GM18870 (cell line): ENCODE measurements around the gene SLX4IP.
"Not testable (repeated sequence)": the region's sequence is repeated elsewhere in the genome, so short reads cannot be mapped to it uniquely, and the experiment has no call there.

Experiments used
- ATAC-seq: cut with Tn5 transposase; IDR thresholded peaks from one replicate; pipeline ENCODE4 v1.9.1; 2021; ENCODE audit warnings: moderate library complexity; ENCODE audit not compliant: unreplicated experiment

Gene SLX4IP

DNA sequence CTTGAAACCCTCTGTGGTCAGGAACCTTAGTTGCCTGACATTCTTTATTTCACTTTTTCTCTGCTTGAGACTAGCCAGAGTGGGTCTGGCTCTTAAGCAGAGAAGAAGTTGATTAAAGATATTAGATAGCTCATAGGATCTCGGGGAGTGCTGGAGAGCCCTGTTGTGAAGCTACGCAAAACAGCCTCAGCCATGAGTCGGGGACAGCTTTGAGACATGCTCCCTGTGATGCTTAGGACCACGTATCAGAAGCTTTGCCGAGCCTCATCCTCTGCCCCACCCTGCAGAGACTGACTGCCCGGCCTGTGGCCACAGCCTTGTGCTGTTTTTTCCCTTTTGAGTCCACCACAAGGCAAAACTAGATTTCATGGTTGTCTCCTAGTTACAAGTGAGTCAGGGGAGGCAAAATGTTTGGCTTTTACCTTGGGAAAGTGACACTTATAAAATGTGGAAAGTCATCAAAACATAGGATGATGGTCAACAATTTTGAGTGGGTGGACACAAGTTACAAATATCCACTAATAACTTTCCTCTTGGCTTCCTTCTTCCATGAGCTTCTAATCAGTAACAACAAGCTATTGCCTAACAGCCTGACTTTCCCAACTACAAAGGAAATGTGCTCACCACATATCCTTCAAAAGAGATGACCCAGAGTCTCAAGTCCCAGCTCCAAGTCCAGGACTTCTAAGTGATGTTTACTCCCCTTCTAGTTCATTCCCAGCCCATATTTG is 130.3 kb downstream of the SLX4IP start:
- ATAC-seq = no peak

DNA sequence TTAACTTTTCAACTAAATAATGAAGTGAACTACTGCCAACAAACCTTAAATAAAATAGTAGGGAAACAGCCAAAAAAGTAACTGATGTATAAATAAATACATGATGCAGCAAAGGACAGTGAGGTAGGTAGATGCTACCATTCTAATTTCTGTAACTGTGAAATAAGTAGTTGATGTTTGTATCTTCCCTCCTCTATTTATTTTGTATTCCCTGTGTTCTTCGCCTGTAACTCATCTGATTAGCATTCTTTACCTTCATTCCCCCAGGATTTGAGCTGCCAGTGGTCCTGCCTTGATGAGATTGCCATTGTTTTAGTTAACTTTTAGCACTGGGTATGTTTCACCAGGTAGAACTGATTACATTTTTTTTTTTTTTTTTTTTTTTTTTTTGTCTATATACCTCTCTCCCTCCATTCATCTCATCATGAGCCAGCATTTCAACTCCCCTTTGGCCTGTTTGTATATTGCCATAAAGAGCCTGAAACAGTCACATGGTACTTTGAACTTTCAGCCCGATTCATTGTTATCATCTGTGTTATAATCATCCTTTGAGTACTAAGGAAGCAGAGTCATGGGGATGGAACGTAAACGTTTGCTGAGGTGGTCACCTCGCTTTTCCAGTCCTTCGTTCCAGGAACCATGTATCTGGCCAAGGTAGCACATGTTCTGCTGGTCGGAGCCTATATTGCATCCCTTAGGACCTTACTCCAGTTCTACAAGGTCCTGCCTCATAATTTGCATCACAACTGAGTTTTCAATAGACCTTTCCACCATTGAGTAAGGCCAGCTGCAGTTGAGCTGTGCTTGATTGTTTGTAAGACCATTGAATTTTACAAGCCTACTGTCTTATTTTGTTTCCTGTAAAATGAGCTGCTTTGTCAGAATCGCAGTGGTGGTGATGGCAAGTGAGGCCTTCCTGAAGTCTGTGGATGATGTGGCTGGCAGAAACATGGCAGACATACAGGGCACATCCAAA is 131.1 kb downstream of the SLX4IP start:
- no peak for ATAC-seq

DNA sequence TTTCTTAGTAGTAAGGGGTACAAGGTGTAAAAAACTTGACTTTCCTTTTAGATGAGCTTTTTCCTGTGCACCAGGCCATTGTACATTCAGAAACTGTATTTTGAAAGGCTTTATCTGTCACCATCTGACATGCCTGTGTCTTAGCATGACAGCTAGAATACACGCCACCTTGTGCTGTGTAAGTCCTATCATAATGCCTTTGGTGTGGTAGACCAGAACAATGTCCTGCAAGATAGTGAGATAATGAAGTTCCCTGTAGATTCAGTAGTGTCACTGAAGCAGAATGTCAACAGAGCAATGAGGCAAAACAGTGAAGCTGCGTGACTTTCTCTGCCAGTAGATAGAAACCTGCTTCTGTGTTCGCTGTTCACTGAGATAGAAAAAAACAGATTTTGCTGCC is 132.9 kb downstream of the SLX4IP start:
- no peak for ATAC-seq

DNA sequence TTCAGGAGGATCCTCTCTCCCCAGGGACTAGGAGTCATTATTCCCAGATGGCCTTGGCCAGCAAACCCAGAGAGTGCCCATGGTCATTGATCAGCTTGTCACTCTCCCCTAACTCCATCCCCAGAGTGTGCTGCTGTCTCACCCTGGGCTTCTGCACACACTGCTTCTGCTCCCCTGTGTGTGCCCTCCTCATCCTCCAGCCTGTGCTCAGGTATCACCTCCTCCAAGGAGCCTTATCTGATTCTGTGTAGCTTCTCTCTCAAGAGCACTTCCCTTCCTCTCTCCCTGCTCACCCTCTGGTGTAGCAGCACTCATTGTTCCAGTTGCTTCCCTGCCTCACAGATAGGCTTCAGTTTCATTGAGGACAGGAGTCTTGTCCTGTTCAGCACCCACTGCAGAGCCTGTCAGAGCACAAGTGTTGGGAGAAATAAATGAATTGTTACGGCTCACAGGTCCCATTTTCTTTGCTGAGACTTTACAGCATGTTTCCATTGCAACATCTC is 136.3 kb downstream of the SLX4IP start:
- no peak for ATAC-seq

DNA sequence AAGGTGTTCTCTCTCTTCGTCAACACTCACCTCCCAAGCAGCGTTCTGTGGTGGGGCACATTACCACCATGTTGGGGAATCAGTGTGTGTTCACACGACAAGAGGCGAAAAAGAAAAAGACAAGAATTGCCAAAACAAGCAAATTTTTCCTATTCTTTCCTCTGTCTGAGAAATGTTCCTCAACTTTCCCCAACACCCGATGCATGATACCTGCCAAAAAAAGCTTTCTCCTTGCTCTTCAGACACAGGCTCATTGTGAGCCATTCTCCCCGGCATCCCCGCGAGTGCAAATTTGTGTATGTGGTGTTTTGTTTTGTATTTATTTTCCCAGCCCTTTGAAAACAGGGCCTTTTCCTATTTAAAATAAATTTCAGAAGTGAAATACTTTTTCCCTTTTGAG is 137.7 kb downstream of the SLX4IP start:
- ATAC-seq = no peak

DNA sequence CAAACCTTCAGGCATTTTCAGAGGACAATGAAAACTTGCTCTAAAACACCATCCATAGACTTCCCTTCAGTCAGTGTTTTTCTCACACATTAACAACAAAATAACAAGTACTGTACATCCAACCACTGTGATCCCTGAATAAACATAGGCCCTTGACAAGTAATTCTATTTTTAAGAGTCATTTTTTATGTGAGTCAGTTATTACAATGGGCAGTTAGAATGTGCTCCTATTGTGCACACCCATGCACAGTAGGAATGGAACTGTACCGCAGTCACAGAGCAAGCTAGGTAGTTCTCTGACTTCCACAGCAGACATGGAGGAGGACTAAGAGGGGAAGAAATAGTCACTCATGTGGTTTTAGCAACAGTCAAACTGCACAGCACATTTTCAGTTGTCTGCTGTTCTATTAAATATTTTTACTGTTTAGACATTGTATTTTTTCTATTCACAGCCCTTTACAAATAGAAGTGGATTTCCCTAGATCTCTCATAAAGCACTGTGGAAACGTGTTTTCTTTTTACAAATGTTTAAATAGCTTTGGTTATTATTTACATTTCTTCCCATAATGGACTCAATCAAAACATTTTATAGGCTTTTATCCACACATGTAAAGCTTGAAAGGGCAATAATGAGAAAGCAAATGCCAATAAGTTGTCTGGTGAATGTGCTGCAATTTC is 138.3 kb downstream of the SLX4IP start:
- ATAC-seq = no peak

DNA sequence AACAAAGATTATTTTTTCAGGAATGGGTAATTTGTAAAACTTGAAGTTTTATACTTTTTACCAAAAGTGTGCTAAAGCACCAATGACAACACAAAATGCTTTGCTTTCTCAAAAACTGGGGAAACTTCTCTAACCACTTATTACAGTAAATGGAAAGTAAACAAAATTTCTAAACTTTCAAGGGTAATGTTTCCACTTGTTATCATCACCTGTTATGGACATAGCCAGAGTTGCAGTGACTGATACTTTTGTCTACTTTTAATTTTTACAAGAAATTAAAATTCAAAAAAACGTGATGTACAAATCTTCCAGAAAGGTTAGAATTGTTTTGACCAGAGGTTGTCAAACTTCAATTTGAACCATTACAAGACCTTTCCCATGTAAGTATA is 138.8 kb downstream of the SLX4IP start:
- ATAC-seq = no peak

DNA sequence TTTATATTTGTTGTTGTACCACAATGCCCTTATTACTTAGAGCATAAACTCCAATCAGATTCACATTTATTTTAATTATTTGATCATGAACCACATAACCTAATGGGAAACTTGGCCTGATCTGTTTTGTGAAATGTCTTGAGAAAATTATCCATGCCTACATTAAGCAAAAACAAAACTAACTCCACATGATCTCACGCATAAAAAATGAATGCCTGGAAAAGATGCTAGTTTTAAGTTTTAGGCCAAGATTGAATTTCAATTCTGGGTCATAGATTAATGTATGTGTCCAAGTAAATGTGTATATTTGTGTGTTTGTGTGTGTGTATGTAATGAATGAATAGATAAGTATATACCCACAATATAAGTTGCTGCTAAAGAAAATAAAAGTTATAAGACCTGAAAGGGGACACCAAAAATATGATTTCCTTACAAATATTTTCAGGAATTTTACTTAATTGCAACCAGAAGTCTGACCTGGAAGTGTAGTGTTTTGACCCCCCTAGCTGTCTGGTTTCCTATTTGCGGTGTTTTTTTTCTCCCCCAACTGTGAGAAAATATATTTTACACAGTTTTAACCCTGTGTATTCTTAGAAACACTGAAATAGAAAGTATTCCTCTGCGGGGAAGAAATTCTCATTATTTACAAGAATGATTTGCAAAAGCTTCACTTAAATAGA is 141.4 kb downstream of the SLX4IP start:
- no peak for ATAC-seq

DNA sequence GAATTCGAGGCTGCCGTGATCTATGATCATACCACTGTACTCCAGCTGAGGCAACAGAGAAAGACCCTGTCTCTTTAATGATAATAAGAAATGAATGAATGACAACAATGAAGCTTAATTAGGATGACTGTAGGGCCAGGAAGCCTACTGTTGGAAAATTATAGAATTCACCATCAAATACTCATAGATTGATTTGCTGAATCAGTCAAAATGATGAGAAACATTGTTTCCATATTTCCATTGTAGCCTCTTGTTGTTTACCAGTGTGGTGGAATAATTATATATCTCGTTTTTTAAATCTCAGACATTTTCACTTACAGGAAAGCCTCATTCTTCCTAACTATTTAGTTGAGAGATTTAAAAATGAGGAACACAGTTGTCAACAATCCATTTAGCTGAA is 142.5 kb downstream of the SLX4IP start:
- no peak for ATAC-seq

DNA sequence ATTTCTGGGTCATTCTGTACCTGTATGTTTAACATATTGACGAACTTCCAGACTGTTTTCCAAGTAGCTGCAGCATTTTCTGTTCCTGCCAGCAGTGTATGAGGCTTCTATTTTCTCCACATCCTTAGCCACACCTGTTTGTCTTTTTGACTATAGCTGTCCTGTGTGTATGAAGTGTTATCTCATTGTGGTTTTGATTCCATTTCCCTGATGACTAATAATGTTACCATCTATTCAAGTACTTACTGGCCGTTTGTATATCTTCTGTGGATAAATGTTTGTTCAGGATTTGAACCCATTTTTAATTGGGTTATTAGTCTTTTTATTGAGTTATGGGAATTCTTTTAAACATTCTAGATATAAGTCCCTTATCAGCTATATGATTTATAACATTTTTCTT is 143.5 kb downstream of the SLX4IP start:
- no peak for ATAC-seq

DNA sequence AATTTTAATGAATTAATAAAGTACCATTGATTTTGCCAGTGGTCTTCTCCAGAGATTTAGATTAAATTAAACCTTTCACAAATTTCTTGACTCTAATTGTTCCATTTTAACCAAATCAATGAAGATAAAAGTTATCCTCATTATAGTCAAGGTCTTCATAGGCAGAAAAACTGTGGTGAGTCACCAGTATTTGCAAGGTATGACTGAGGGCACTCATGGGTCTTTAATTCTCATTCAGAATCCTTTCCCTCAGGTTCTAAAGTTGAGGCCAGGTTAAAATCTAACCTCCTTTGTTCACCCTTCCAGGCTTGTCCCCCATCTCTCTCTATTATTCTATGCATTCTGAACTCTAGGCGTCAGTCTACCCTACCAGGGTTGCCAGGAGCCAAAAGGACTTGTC is 144.8 kb downstream of the SLX4IP start:
- no peak for ATAC-seq

DNA sequence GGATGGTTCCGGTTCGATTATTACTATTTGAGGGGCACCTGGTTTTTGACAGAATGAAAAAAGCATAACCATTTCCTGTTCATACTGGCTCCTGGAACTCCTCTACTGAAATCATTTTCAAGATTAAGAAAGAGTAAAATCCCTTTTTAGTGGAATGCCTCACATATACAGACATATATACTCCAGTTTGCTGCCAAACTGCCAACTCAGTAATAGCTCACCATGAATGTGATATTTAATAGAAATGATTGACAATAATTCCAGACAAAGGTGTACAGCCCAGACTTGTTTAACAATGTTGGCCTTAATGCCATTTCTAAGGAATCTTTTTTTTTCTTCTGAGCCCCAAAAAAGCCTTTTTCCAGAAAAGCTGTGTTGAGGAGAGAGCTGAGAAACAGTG is 145.6 kb downstream of the SLX4IP start:
- ATAC-seq = no peak

DNA sequence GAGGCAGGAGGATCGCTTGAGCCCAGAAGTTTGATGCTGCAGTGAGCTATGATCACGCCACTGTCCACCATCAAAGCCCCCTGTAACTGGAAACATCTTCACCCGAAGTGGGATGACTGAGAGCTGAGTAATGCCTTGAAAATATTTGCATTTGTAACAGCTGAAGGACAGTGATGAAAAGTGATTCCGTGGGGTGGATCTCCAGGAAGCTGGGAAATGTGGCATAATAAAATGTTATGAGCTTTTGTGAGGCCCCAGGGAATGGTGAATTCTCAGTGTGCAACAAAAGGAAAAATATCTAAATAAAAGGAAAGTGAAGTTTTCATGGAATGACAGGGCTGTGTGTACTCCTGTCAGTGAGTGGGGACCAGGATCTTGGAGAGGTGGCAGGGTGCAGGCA is 146.7 kb downstream of the SLX4IP start:
- no peak for ATAC-seq

DNA sequence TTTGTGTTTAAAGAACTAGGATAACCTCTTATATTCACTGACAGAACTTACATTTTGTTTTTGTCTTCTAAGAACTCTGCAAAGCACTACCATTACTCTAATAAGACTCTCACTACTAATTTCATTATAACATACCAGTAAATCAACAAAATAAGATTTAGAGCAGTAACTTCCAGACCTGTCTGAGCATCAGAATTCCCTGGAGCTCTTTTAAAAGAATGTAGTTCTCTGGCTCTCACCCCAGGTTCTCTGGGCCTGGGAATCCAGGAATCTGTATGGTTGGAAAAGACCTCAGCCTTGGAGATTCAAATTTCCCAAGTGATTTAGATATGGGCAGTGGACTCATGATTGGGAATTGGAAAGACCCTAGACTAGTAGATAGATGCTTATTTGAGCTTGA is 149.3 kb downstream of the SLX4IP start:
- no peak for ATAC-seq

DNA sequence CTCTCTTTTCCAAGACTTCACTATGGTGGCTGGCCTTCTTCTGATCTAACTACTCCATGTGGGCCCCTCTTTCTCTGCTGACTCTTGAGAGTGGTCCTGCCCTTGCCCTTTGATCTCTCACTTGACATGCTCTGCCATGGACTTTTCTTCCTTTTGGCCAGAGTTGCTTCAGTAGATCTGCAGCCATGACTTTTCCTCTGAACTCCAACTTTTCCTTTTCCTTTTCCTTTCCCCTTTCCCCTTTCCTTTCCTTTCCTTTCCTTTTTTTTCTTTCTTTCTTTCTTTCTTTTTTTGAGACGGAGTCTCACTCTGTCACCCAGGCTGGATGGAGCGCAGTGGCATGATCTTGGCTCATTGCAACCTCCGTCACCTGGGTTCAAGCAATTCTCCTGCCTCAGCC is 150.2 kb downstream of the SLX4IP start:
- no peak for ATAC-seq

DNA sequence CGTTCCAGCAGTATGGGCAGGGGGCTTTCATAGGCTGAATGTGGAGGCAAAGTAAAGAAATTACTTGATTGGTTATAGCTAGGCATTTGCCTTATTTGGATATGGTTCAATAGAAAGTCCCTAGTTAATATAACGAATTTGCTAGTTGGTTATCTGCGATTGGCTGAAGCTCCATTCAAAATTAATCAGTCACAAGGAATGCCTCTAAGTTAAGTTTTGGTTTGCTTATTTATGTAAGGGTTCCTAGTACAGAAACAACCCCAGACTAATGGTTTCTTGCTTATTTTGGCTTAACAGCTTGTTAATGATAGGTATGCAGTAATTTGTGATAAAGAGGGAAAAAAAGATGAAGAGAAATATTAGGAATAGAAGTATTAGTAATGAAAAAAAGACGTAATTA is 151.2 kb downstream of the SLX4IP start:
- no peak for ATAC-seq

DNA sequence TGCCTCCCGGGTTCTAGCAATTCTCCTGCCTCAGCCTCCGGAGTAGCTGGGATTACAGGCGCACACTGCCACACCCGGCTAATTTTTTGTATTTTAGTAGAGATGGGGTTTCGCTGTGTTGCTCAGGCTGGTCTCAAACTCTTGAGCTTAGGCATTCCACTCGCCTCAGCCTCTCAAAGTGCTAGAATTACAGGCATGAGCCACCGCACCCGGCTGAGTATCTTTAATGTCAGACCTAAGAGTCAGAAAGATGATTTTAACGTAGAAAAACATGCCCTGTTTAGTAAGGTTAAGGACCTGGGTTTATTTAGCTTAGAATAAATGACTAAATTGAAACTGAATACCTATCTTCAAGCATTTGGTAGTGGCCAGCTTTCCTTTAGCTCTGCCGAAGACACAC is 155.3 kb downstream of the SLX4IP start:
- ATAC-seq = not testable (repeated sequence)

DNA sequence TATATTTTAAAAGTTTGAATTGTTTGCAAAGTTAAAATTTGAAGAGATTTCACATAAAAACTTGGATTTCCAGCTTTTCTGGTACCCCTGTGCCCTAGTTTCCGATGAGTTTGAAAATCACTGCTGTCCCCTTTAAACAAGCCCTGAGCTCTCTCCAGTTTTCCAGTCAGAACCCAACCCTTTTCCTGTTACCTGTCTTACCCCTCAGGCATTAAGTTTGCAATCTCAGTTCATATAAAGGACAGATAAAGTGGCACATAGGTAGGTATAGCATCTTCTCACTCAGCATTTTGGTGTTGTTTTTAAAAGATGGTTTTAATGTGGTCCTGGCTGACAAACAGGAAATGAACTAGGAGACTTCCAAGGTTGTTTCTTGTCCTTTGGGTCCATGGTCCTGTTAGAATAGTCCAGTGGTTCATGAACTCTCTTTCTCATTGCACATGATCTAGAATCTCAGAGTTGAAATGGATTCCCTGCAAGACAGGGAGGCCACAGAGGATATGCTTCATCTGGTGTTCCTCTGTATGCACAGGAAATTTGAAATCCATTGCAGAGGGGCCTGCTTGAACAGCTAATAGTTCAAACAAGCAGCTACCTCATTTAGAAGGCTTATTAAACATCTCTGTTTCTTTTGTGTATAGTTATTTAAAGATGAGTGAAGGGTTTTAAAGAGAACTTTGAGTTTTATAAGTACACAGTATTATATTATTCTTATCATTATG is 156.0 kb downstream of the SLX4IP start:
- ATAC-seq = no peak

DNA sequence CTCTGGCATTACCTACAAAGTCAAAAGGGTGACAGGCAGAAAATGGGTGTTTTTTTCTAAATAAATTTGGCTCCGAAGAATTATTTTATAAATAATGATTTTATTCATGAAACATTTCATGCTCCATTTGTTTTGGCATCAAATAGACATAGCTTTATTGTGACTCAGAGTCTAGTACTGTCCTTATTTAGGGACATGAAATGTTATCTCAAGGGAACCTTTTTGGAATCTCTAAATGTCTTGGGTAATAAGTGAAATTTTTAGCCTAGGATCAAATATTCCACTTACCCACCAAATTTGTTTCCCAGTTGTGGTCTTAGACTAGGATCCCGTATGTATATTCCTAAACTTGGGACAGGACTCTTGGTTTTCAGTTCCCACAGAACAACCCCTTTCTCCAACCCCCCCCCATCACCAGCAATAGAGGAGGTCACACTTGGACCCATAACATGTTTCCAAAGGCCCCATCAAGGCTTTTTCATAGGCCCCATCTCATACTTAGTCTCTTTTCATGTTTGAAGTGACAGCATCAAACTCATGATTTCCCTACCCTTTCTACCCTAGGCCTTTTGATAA is 156.9 kb downstream of the SLX4IP start:
- ATAC-seq = no peak

DNA sequence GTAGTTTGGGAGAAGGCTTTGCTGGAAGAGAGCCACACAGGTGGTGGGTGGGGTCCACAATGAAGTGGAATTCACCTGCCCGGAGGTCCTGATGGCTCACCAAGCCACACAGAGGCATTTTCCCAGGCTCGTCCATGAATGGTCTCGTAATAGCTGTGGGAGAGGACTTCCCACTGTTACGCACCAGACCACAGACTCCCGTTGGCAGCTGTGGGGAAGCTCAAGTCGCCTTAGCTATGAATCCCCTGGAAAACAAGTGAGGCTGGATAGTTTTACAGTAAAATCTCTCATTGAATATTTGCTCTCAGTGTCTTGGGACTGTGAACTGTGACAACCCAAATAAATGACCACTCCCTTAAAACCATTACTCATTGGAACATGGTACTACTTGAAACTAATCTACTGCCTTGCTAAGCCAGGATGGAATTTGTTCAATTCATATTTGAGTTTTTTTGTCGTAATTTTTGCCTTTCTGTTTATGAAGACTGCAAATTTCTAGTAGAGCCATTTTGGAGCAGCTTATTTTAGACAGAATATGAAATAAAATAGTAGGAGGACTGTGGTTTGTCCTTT is 159.3 kb downstream of the SLX4IP start:
- ATAC-seq = no peak
